MM.1S (cell line): ENCODE data around the gene PTPRN2.

ENCODE experiments used
- CTCF ChIP-seq: fragments of 300-600 bp; sonication (generic); IDR thresholded peaks from 2 replicates; pipeline ENCODE4 v1.5.1; 2016; ENCODE audit warnings: antibody characterized with exemption, low read length, mixed read lengths
- EZH2 ChIP-seq: fragments of 300-600 bp; sonication (generic); optimal IDR thresholded peaks from 2 replicates; pipeline ENCODE3; 2017; ENCODE audit warnings: low read depth, mild to moderate bottlenecking, antibody characterized with exemption, low read length, mixed read lengths

DNA sequence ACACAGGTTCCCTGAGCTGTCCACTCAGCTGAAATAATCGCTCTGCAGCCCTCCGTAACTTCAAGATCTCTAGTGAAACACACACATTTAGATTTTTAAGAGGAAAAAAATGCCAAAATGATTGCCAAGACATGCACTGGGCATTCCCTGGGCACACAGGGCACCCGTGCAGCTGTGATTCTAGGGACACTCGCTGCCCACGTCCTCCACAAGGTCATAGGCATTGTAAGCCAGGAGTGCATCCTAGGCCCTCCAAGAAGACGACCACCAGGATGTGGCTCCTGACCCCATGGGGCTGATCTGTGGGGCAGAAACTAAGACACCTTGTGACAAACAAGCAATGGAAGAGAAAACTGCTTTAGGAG lies 563.3 kb downstream of the PTPRN2 start:
- TF ChIP-seq CTCF (no peak), EZH2 (no peak)
